WTC11 (cell line): ENCODE data around the gene ANKEF1. TPM values are rescaled to one million over a fixed set of nuclear protein-coding genes. Genes with fewer than 3 reads are reported as not detected.

Source experiments
- ATAC-seq: fragments of 200-7000 bp; cut with Tn5 transposase; 2 replicates; pipeline ENCODE4 v1.10.0; 2021; ENCODE audit warnings: mild to moderate bottlenecking, moderate library complexity
- CTCF ChIA-PET: fragments of 300-600 bp; sonication (Branson Sonifier 250); formaldehyde crosslinking; loops from one replicate; lab custom pipeline; 2021; ENCODE audit warnings: antibody characterized with exemption; lab: Charles Lee
- POLR2A ChIA-PET: fragments of 350-600 bp; sonication (Branson Sonifier 250); formaldehyde crosslinking; loops from one replicate; lab custom pipeline; 2021; ENCODE audit warnings: antibody characterized with exemption; lab: Charles Lee
- DNase-seq: peaks from one replicate; pipeline ENCODE4 v3.0.0; 2021; ENCODE audit warnings: low spot score
- H3K27ac Mint-ChIP-seq: 2 replicates; pipeline ENCODE4 v1.8.0; 2021; ENCODE audit warnings: mixed read lengths
- H3K27me3 Mint-ChIP-seq: 2 replicates; pipeline ENCODE4 v1.8.0; 2021; ENCODE audit warnings: low read depth, mild to moderate bottlenecking, moderate library complexity, mixed read lengths
- H3K36me3 Mint-ChIP-seq: 2 replicates; pipeline ENCODE4 v1.8.0; 2021; ENCODE audit warnings: mixed read lengths
- H3K4me1 Mint-ChIP-seq: 2 replicates; pipeline ENCODE4 v1.8.0; 2022; ENCODE audit warnings: mixed read lengths
- H3K4me3 Mint-ChIP-seq: 2 replicates; pipeline ENCODE4 v1.8.0; 2021; ENCODE audit warnings: mild to moderate bottlenecking, moderate library complexity, mixed read lengths
- H3K9me3 Mint-ChIP-seq: 2 replicates; pipeline ENCODE4 v1.8.0; 2021; ENCODE audit warnings: mixed read lengths
- ATF2 ChIP-seq: sonication (generic); formaldehyde crosslinking; IDR thresholded peaks from 2 replicates; pipeline ENCODE4 v1.8.1; 2022; ENCODE audit warnings: low read depth, missing genetic modification reagents, borderline replicate concordance
- CREB1 ChIP-seq: sonication (generic); formaldehyde crosslinking; IDR thresholded peaks from 2 replicates; pipeline ENCODE4 v1.8.0; 2023; ENCODE audit warnings: mild to moderate bottlenecking, missing genetic modification reagents
- ETV6 ChIP-seq: sonication (generic); formaldehyde crosslinking; IDR thresholded peaks from 2 replicates; pipeline ENCODE4 v1.8.1; 2022; ENCODE audit warnings: mild to moderate bottlenecking, missing genetic modification reagents
- IRF2 ChIP-seq: sonication (generic); formaldehyde crosslinking; IDR thresholded peaks from 2 replicates; pipeline ENCODE4 v1.8.0; 2022; ENCODE audit warnings: low read depth, missing genetic modification reagents, borderline replicate concordance
- NFATC4 ChIP-seq: fragments of 250-450 bp; sonication (Bioruptor Pico); IDR thresholded peaks from 2 replicates; pipeline ENCODE4 v1.9.0; 2021; ENCODE audit warnings: mild to moderate bottlenecking
- NFE2L1 ChIP-seq: sonication (generic); formaldehyde crosslinking; IDR thresholded peaks from 2 replicates; pipeline ENCODE4 v1.8.1; 2023; ENCODE audit warnings: missing genetic modification reagents
- NR3C1 ChIP-seq: sonication (generic); formaldehyde crosslinking; conservative IDR thresholded peaks from 2 replicates; pipeline ENCODE4 v1.8.1; 2023; ENCODE audit warnings: low read depth, mild to moderate bottlenecking, missing genetic modification reagents
- PREB ChIP-seq: sonication (generic); formaldehyde crosslinking; IDR thresholded peaks from 2 replicates; pipeline ENCODE4 v1.8.1; 2022; ENCODE audit warnings: mild to moderate bottlenecking, missing genetic modification reagents, moderate library complexity, borderline replicate concordance
- SP1 ChIP-seq: sonication (generic); formaldehyde crosslinking; conservative IDR thresholded peaks from 2 replicates; pipeline ENCODE4 v1.8.1; 2022; ENCODE audit warnings: missing genetic modification reagents
- TP53 ChIP-seq: sonication (generic); formaldehyde crosslinking; IDR thresholded peaks from 2 replicates; pipeline ENCODE4 v1.8.1; 2023; ENCODE audit warnings: mild to moderate bottlenecking, missing genetic modification reagents
- ZBTB21 ChIP-seq: sonication (generic); formaldehyde crosslinking; IDR thresholded peaks from 2 replicates; pipeline ENCODE4 v1.8.1; 2023; ENCODE audit warnings: mild to moderate bottlenecking, missing genetic modification reagents, borderline replicate concordance
- ZNF121 ChIP-seq: sonication (generic); formaldehyde crosslinking; IDR thresholded peaks from 2 replicates; pipeline ENCODE4 v1.8.0; 2023; ENCODE audit warnings: missing genetic modification reagents
- ZNF263 ChIP-seq: sonication (generic); formaldehyde crosslinking; IDR thresholded peaks from 2 replicates; pipeline ENCODE4 v1.8.1; 2022; ENCODE audit warnings: low read depth, mild to moderate bottlenecking, moderate library complexity, missing genetic modification reagents
- ZNF317 ChIP-seq: sonication (generic); formaldehyde crosslinking; IDR thresholded peaks from 2 replicates; pipeline ENCODE4 v1.8.1; 2023; ENCODE audit warnings: low read depth, mild to moderate bottlenecking, moderate library complexity, missing genetic modification reagents, borderline replicate concordance
- ZSCAN18 ChIP-seq: fragments of 250-450 bp; sonication (Bioruptor Pico); IDR thresholded peaks from 2 replicates; pipeline ENCODE4 v2.1.2; 2022; ENCODE audit warnings: mild to moderate bottlenecking, moderate library complexity
- total RNA-seq: library from RNA; stranded (reverse); gene quantifications from 3 replicates; pipeline ENCODE4 v1.2.3, GENCODE V29; 2021
- TF ChIP-seq, protein P1 (sequence below): sonication (generic); formaldehyde crosslinking; IDR thresholded peaks from 2 replicates; pipeline ENCODE4 v1.8.0; 2023; ENCODE audit warnings: missing genetic modification reagents, mild to moderate bottlenecking, borderline replicate concordance
- TF ChIP-seq, protein P2 (sequence below): sonication (generic); formaldehyde crosslinking; IDR thresholded peaks from 2 replicates; pipeline ENCODE4 v1.8.1; 2023; ENCODE audit warnings: mild to moderate bottlenecking, missing genetic modification reagents

The ANKEF1 gene
- total RNA-seq, 1 experiment from 2014 or later, result 7.1 TPM

DNA sequence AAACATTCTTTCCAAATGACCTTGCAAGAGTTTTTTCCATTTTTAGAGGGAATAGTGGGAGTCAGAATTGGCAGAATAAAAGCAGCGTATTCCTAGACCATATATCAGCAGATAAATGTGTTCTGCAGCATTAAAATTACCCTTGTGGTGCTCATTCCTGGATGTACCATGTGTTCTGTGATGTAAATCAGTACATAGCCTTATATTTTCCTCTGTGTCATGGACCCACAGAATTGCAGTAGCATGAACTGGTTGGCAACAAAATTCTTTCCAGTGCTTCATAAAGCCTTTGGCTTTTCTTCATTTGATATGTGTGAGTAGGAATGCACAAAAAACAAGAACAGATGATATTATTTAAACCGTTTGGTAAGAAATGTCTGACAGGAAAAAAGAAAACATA, 32.5 kb downstream of the ANKEF1 start (continued):
- TF ChIP-seq, protein P1, sequence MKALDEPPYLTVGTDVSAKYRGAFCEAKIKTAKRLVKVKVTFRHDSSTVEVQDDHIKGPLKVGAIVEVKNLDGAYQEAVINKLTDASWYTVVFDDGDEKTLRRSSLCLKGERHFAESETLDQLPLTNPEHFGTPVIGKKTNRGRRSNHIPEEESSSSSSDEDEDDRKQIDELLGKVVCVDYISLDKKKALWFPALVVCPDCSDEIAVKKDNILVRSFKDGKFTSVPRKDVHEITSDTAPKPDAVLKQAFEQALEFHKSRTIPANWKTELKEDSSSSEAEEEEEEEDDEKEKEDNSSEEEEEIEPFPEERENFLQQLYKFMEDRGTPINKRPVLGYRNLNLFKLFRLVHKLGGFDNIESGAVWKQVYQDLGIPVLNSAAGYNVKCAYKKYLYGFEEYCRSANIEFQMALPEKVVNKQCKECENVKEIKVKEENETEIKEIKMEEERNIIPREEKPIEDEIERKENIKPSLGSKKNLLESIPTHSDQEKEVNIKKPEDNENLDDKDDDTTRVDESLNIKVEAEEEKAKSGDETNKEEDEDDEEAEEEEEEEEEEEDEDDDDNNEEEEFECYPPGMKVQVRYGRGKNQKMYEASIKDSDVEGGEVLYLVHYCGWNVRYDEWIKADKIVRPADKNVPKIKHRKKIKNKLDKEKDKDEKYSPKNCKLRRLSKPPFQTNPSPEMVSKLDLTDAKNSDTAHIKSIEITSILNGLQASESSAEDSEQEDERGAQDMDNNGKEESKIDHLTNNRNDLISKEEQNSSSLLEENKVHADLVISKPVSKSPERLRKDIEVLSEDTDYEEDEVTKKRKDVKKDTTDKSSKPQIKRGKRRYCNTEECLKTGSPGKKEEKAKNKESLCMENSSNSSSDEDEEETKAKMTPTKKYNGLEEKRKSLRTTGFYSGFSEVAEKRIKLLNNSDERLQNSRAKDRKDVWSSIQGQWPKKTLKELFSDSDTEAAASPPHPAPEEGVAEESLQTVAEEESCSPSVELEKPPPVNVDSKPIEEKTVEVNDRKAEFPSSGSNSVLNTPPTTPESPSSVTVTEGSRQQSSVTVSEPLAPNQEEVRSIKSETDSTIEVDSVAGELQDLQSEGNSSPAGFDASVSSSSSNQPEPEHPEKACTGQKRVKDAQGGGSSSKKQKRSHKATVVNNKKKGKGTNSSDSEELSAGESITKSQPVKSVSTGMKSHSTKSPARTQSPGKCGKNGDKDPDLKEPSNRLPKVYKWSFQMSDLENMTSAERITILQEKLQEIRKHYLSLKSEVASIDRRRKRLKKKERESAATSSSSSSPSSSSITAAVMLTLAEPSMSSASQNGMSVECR (CRISPR knock-in tag), result no peak

DNA sequence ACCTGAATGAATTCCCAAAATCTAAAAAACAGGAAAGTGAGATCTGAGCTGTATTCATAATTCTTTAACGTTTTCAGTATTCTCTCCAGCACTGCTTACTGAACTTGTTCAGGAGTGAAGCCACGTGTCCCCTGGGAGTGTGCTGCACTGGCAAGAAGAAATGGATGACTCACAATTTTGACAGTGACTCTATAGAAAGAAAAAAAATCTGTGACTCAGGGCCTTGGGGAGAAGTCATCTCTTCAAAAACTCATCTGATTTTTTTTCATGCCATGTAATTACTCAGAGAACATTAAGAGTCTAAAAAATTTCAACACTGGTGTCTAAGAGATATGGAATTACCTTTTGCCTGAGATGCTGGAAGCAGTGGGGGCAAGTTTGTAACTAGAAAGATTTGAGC, 39.7 kb downstream of the ANKEF1 start:
- CTCF ChIA-PET, result no interaction called here

More for the DNA sequence above, 39.7 kb downstream of the ANKEF1 start:
- Mint-ChIP-seq H3K4me3 (no peak overlapping the region), H3K36me3 (no peaks in the 10 kb centered on the region), H3K9me3 (peaks cover 6% of the 10 kb centered on the region; the same call in 1 of the 2 replicates), H3K4me1 (no peaks in the 10 kb centered on the region), H3K27me3 (no peaks in the 10 kb centered on the region; the same call in 1 of the 2 replicates), H3K27ac (no peak overlapping the region)
- POLR2A ChIA-PET, result no interaction called here
- ATAC-seq, result no peak
- TF ChIP-seq IRF2 (CRISPR knock-in tag), result no peak
- no peak for TF ChIP-seq ATF2
- no peak for TF ChIP-seq ZSCAN18 (CRISPR knock-in tag)
- no peak for TF ChIP-seq ETV6
- no peak for TF ChIP-seq CREB1 (CRISPR knock-in tag)
- TF ChIP-seq NR3C1 (CRISPR knock-in tag), result no peak
- TF ChIP-seq, protein P2, sequence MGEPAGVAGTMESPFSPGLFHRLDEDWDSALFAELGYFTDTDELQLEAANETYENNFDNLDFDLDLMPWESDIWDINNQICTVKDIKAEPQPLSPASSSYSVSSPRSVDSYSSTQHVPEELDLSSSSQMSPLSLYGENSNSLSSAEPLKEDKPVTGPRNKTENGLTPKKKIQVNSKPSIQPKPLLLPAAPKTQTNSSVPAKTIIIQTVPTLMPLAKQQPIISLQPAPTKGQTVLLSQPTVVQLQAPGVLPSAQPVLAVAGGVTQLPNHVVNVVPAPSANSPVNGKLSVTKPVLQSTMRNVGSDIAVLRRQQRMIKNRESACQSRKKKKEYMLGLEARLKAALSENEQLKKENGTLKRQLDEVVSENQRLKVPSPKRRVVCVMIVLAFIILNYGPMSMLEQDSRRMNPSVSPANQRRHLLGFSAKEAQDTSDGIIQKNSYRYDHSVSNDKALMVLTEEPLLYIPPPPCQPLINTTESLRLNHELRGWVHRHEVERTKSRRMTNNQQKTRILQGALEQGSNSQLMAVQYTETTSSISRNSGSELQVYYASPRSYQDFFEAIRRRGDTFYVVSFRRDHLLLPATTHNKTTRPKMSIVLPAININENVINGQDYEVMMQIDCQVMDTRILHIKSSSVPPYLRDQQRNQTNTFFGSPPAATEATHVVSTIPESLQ (CRISPR knock-in tag), result no peak
- no peak for TF ChIP-seq ZNF263
- no peak for TF ChIP-seq ZNF317
- TF ChIP-seq ZNF121, result no peak
- no peak for TF ChIP-seq TP53 (CRISPR knock-in tag)
- no peak for TF ChIP-seq PREB (CRISPR knock-in tag)
- TF ChIP-seq NFATC4 (CRISPR knock-in tag), result no peak
- TF ChIP-seq NFE2L1 (CRISPR knock-in tag), result no peak
- no peak for TF ChIP-seq SP1 (CRISPR knock-in tag)
- no peak for TF ChIP-seq ZBTB21 (CRISPR knock-in tag)
- DNase-seq, result no peak
